ENCODE data around the gene MCIDAS. TPM values are rescaled to one million over a fixed set of nuclear protein-coding genes. Genes with fewer than 3 reads are reported as not detected.
A peak's percentile ranks its signal among the peaks of the same experiment; 100 is the strongest.

Gene MCIDAS
- total RNA-seq, 1 experiment from 2014 or later = 2.0 TPM

GRCh38 chr5:55180016-55180415 lies 47.1 kb downstream of the MCIDAS start:
- Histone ChIP-seq H3K4me3 (ENCODE audit: low read depth, low read length) (no peak overlapping the region), H3K27me3 (replicated peaks; ENCODE audit: control insufficient read depth, insufficient read depth, low read length) (no peaks in the 10 kb centered on the region), H3K9me3 (no peaks in the 10 kb centered on the region; the same call in 1 of the 2 replicates), H3K4me1 (peaks cover 3% of the 10 kb centered on the region; the same call in 1 of the 2 replicates), H3K36me3 (ENCODE audit: control insufficient read depth, insufficient read depth, low read length) (no peaks in the 10 kb centered on the region)
- Mint-ChIP-seq H3K9me3 (ENCODE audit: unreplicated experiment) (no peaks in the 10 kb centered on the region), H3K4me1 (ENCODE audit: low read depth, unreplicated experiment) (peaks cover 6% of the 10 kb centered on the region), H3K27me3 (ENCODE audit: insufficient read depth, unreplicated experiment) (peaks cover 15% of the 10 kb centered on the region), H3K27ac (ENCODE audit: unreplicated experiment) (no peak overlapping the region), H3K4me3 (ENCODE audit: unreplicated experiment) (no peak overlapping the region), H3K36me3 (ENCODE audit: insufficient read depth, unreplicated experiment) (no peaks in the 10 kb centered on the region)
- intact Hi-C loops (cut with micrococcal nuclease; ENCODE audit: unreplicated experiment) = no loop called here
- no TSS peak for BruUV-seq (replicated peaks)
- POLR2A ChIA-PET = no interaction called here
- CTCF ChIA-PET = interaction anchor here (0.6 kb wide), 1 partner anchor 53 kb away, joined by 3 read pairs; the partner anchor contains the start of gene CCNO
- TF ChIP-seq CTCF (IDR thresholded peaks at IDR 0.05; ENCODE audit: insufficient read depth in 1 of 2, low read depth in 1 of 2, low read length in 1 of 2, severe bottlenecking in 1 of 2, unreplicated experiment in 1 of 2) = no peak
- DNase-seq = no peak

GRCh38 chr5:55177078-55177477 lies 50.0 kb downstream of the MCIDAS start:
- Mint-ChIP-seq H3K4me1 (ENCODE audit: low read depth, unreplicated experiment) (peaks cover 13% of the 10 kb centered on the region), H3K9me3 (ENCODE audit: unreplicated experiment) (no peaks in the 10 kb centered on the region), H3K4me3 (ENCODE audit: unreplicated experiment) (peak overlapping the region; percentile 78), H3K27me3 (ENCODE audit: insufficient read depth, unreplicated experiment) (peaks cover 22% of the 10 kb centered on the region), H3K27ac (ENCODE audit: unreplicated experiment) (no peak overlapping the region), H3K36me3 (ENCODE audit: insufficient read depth, unreplicated experiment) (peaks cover 6% of the 10 kb centered on the region)
- peaks cover 3% of the 10 kb centered on the region for H3K27me3 ChIP-seq (replicated peaks; ENCODE audit: control insufficient read depth, insufficient read depth, low read length)
- intact Hi-C loops (cut with micrococcal nuclease; ENCODE audit: unreplicated experiment) = loop anchor here (10.0 kb wide), 1 partner anchor 228 kb away; no protein-coding TSS in a partner anchor
- CTCF ChIA-PET = interaction anchor here (0.6 to 1.3 kb wide), 4 partner anchors 10 to 281 kb away, joined by 3 to 8 read pairs (median 4); no protein-coding TSS in a partner anchor
- POLR2A ChIA-PET = interaction anchor here (0.7 kb wide), 1 partner anchor 131 kb away, joined by 7 read pairs; the partner anchor contains the start of genes DHX29 and MTREX
- H3K4me3 ChIP-seq (ENCODE audit: low read depth, low read length) = no peak overlapping the region
- DNase-seq = no peak
- H3K4me1 ChIP-seq = peaks cover 8% of the 10 kb centered on the region
- BruUV-seq (replicated peaks) = no TSS peak
- H3K36me3 ChIP-seq (ENCODE audit: control insufficient read depth, insufficient read depth, low read length) = no peaks in the 10 kb centered on the region
- H3K9me3 ChIP-seq = no peaks in the 10 kb centered on the region
- TF ChIP-seq CTCF (IDR thresholded peaks at IDR 0.05; ENCODE audit: insufficient read depth in 1 of 2, low read depth in 1 of 2, low read length in 1 of 2, severe bottlenecking in 1 of 2, unreplicated experiment in 1 of 2) = no peak

- H3K27me3 ChIP-seq (replicated peaks; ENCODE audit: control insufficient read depth, insufficient read depth, low read length) = peaks cover 3% of the 10 kb centered on the region
- DNase-seq = peak; percentile 83 to 87
- H3K4me1 Mint-ChIP-seq (ENCODE audit: low read depth, unreplicated experiment) = peaks cover 13% of the 10 kb centered on the region
- ChIA-PET POLR2A (interaction anchor here (0.7 kb wide), 1 partner anchor 131 kb away, joined by 7 read pairs; the partner anchor contains the start of genes DHX29 and MTREX), CTCF (interaction anchor here (0.6 to 1.4 kb wide), 7 partner anchors 11 to 544 kb away, joined by 3 to 8 read pairs (median 4); partner anchors contain the start of gene GPX8)
- H3K36me3 Mint-ChIP-seq (ENCODE audit: insufficient read depth, unreplicated experiment) = peaks cover 6% of the 10 kb centered on the region
- intact Hi-C loops (cut with micrococcal nuclease; ENCODE audit: unreplicated experiment) = loop anchor here (10.0 kb wide), 1 partner anchor 229 kb away; no protein-coding TSS in a partner anchor
- H3K4me1 ChIP-seq = peaks cover 11% of the 10 kb centered on the region
- peak overlapping the region; percentile 31 for H3K4me3 ChIP-seq (ENCODE audit: low read depth, low read length)
- H3K9me3 Mint-ChIP-seq (ENCODE audit: unreplicated experiment) = no peaks in the 10 kb centered on the region
- peak overlapping the region; percentile 78 for H3K4me3 Mint-ChIP-seq (ENCODE audit: unreplicated experiment)
- H3K27me3 Mint-ChIP-seq (ENCODE audit: insufficient read depth, unreplicated experiment) = peaks cover 22% of the 10 kb centered on the region
- no peaks in the 10 kb centered on the region for H3K9me3 ChIP-seq
- no TSS peak for BruUV-seq (replicated peaks)
- TF ChIP-seq CTCF (IDR thresholded peaks at IDR 0.05; ENCODE audit: insufficient read depth in 1 of 2, low read depth in 1 of 2, low read length in 1 of 2, severe bottlenecking in 1 of 2, unreplicated experiment in 1 of 2) = peak; percentile 20 to 32
- H3K27ac Mint-ChIP-seq (ENCODE audit: unreplicated experiment) = no peak overlapping the region
- no peaks in the 10 kb centered on the region for H3K36me3 ChIP-seq (ENCODE audit: control insufficient read depth, insufficient read depth, low read length)
Measured at GRCh38 chr5:55176176-55176818, 50.8 kb downstream of the MCIDAS start.
